Erythroblast (primary cell): ENCODE data around the gene ANO4.

ENCODE experiments used
- GATA1 ChIP-seq: IDR thresholded peaks from 2 replicates; pipeline ENCODE4 v1.6.1; 2011; ENCODE audit warnings: low read depth, mild to moderate bottlenecking, control low read depth, low read length, moderate library complexity
- POLR2A ChIP-seq: IDR thresholded peaks from 2 replicates; pipeline ENCODE4 v1.6.1; 2011; ENCODE audit warnings: mild to moderate bottlenecking, low read length

DNA sequence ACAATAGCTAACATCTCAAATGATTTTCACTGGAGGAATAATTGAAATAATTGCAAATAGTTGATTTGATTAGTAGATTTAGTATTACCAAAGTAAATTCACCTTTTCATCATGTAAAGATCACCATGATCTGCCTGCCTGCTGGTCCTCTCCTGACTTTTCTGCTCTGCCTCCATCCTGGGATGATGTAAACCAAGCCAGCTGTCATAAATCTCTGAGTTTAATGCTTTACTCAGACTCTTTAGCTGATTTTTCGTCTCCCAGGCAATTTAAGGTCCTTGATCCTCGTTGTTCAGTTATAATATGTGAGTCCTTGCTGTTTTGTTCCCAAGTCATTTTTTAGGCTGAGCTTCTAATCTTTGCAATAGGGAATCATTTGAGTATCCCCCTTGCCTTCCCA is 138.0 kb downstream of the ANO4 start:
- TF ChIP-seq POLR2A (no peak), GATA1 (no peak)
